GM19455 (cell line): ENCODE results near the gene DNM3.

Experiments used
- ATAC-seq: cut with Tn5 transposase; IDR thresholded peaks from one replicate; pipeline ENCODE4 v1.9.1; 2021; ENCODE audit not compliant: unreplicated experiment

Gene DNM3

DNA sequence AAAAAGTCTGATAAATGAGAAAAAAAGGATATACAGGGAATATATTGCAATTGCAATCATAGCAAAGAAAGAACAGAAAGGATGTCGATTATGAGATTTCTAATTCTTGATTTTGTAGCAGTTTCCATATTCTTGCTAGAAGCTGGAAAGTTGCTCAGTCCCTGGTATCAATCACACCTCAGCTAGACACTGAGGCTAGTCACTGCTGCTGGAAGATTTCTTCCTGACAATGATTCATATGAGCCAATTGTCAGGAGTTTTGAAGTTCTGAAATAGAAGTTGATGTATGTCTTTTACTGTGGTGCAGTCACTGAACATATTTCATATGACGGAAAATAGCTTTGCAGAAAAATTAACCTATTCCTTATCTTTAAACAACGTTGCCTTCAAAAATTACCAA is 370.8 kb downstream of the DNM3 start:
- ATAC-seq, result no peak

DNA sequence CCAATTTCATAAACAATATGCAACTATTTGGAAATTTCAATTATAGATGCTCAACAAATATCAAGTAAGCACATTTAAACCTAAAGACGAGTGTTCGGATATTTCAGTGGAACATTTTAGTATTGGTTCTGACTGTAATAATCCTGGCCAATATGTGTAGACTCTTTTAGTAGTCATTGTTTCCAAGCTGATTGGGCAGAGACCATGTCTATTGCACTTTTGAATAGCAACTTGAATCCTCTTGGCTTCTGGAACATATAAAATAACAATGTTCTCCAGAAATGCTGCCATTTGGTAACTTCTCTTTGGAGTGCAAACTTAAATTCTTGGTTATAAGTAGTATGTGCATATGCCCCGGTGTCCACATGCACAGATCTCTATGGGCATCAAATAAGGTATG is 373.7 kb downstream of the DNM3 start:
- ATAC-seq, result no peak

DNA sequence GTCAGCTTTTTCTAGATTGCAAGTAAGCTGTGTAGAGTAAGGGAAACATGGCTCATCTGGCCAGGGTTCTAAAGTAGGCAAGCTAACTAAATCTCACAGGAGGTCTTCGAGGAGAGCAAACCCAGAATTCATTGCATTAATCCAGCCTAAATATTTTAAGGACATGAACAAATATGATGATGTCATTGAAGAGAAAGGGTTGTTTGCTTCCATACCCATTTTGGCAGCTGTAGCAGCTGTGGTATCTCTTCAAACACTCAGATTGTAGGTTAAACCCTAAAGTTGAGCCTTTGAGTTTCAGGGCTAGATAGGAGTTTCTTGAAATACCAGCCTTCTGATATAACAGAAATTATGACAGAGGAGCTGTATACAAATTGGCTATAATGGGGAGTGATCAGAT is 378.7 kb downstream of the DNM3 start:
- ATAC-seq, result no peak

DNA sequence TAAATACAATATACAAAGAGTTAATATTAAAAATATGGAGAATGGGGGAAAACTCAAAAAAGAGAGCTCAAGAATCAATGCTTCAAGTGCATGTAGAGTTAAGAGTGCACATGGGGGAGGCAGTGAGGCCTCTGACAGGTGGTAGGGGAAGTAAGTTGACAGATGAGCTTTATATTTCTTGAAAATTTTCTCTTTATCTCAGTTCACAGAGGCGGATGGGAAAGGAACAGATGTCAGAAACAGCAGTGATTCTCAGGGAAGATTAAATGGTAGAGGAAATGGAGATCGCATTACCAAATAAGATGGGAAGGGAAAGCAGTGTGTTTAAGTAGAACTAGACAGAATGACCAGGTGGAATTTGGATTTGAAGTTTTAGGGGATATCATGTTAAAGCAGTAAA is 379.1 kb downstream of the DNM3 start:
- ATAC-seq, result no peak

DNA sequence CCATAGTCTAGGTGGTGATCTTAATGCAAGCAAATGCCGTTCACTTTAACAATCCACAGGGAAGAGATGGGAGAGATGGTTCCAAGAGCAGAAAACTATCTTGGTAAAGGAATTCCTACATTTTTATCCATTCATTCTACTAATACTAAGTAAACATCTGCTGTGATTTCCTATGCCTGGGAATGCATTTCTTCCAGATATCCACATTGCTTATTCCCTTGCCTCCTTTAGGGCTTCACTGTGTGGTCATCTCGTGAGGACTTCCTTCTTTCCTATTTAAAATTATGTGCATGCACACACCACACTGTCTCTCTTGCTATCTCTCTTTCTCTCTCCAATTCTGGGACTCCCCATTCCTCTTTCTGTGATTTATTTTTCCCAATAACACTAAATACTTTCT is 380.1 kb downstream of the DNM3 start:
- no peak for ATAC-seq

DNA sequence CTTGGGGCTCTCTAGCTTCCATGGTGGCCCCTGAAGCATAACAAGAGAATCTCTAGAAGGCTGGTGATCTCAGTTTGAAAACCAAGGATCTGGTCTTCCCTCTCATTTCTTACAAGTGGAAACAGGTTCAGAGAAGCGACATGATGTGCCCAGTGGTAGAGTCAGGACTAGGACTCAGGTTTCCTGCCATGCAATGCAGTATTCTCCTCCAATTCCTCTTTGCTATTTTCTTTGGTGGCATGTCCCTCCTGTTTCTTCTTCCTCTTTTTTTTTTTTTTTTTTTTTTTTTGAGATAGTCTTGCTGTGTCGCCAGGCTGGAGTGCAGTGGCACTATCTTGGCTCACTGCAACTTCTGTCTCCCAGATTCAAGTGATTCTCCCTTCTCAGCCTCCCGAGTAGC is 383.6 kb downstream of the DNM3 start:
- ATAC-seq, result no peak

DNA sequence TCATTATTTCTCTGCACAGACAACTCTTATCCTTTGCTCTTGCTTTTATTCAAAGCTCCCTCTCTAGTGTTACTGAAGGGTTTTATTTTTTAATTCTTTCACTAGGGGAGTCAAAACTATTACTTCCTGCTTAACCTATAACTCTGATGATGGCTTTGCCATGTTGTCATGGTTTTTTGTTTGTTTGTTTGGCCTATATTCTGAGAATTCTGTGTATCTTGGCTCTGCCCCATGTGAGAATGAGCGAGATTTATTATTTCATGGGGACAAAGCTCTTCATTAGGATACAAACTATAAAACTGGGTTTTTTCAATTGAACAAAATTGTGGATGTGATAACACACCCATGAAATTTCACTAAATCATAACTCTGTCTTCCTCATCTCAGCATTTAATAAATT is 388.6 kb downstream of the DNM3 start:
- ATAC-seq, result no peak

DNA sequence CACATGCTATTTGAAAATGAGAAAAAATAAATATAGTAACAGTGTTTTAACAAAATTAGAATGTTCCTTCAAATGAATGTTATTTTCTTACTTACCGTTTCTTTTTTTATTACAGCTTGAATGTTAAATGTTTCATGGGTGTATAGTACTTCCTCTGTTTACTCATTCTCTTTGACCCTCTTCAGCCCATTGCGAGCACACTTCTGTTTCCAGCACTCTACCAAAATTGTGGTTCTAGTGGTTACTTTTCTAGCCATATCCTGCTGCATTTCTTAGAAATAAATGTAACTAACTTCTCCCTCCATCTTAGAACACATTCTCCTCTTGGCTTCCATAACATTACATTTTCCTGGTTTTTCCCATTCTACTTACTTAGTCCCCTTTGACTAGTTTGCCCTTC is 389.2 kb downstream of the DNM3 start:
- no peak for ATAC-seq

DNA sequence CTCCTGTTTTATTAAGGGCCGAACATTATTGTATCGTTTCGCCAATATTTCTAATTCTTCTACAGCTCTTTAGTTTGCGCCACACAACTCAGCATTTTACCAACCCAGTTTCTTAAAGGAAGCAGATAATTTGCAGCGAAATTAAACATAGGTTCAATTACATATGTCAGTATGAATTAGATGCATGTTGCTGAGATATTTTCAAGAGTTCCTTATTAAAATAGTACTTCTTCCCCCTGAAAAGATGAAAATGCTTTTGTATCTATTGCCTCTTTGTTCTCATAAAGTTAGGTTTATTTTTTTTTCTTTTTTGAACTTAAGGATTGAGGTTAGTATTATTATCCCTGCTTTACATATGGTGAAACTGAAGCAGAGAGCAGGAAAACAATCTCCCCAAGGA is 395.7 kb downstream of the DNM3 start:
- no peak for ATAC-seq

DNA sequence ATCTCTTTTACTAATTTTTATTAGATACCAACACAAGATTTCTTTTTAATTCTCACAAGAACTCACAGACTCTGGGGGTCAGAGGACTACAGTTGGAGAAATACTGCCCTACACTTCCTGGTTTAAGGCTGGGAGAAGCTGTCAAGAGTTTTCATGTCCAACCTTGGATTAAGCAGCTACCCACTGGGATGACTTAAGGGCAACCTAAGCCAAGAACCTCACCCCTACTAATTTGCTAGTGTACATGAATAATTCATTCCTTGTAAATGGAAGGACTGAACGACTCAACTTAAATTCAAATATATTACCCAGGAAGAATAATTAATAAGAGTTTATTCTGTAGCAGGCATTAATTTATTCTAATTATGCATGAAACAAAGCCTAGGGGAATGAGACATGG is 396.9 kb downstream of the DNM3 start:
- no peak for ATAC-seq

DNA sequence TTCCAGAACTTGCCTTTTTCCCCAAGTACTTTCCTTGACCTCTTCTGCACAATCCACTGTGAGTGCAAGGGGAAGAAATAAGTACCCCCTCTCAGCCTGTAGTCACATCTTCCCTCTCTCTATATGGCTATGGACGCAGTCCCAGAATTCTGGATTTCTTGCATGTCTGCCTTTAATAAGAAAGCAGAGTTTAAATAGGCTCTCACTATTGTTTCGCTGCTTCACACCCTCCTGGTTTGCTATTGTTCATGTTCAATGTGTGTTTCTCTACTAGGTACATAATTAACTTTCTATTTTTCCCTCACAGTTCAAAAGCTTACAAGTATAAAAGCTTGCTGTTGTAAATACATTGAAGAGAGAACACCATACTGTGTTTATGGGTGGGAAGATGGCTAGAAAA is 397.7 kb downstream of the DNM3 start:
- no peak for ATAC-seq

DNA sequence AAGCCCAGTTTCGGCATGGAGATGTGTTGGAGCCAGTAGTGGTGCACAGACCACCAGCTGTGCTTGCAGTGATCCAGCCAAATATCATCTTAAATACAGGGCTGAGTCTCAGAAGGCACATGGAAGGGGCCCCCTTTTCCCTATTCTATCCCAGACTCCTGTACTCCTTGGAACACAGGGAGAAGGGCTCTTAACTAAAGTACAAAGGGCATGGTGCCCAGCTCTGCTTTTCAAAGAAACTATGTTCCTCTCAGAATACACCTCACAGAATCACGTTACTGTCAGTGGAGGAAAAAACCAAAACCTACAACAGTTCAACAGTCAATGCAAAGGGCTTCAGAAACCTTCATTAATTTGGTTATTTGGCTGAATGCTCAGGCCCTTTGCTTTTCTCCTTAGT is 398.6 kb downstream of the DNM3 start:
- ATAC-seq, result no peak

DNA sequence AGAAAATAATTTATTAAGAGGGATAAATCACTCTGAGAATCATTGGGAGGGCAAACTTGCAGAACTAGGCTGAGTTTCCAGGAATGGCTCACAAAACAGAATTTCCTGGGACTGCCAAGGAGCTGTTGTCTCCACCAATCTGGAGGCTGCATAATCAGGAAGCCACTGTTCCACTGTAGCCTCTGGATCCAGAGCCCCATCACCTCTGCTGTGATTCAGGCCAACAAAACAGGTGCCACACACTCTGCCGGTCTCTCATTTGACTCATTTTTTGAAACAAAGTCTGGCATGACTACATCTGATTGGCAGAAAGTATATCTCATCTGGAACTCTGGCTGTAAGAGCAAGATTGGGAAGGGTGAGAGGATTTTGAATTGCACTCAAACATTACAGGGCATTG is 400.2 kb downstream of the DNM3 start:
- no peak for ATAC-seq

DNA sequence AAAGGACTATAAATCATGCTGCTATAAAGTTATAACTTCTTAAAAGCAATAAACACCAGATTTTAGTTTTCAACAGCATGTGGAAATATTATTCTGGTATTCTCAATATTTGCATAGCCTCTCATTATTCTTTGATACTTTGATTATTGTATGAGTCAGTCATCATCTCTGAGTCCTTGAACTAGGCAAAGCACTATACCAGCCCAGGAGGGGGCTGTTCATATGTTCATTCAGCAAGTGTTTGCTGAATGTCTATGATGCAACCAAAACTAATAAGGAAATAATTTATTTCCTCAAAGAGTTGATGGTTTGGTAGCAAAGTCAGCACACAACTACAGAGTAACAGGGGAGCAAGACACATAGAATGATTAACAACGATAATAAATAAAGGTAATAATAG is 403.6 kb downstream of the DNM3 start:
- no peak for ATAC-seq

DNA sequence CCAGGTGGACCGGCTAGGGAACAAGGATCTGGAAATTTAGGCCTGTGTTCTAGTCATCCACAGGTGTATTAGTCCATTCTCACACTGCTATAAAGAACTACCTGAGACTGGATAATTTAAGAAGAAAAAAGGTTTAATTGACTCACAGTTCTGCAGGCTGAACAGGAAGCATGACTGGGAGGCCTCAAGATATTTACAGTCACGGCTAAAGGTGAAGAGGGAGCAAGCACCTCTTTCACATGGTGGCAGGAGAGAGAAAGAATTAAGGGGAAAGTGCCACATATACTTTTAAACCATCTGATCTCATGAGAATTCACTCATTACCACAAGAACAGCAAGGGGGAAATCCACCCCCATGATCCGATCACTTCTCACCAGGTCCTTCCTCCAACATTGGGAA is 404.5 kb downstream of the DNM3 start:
- ATAC-seq, result no peak

DNA sequence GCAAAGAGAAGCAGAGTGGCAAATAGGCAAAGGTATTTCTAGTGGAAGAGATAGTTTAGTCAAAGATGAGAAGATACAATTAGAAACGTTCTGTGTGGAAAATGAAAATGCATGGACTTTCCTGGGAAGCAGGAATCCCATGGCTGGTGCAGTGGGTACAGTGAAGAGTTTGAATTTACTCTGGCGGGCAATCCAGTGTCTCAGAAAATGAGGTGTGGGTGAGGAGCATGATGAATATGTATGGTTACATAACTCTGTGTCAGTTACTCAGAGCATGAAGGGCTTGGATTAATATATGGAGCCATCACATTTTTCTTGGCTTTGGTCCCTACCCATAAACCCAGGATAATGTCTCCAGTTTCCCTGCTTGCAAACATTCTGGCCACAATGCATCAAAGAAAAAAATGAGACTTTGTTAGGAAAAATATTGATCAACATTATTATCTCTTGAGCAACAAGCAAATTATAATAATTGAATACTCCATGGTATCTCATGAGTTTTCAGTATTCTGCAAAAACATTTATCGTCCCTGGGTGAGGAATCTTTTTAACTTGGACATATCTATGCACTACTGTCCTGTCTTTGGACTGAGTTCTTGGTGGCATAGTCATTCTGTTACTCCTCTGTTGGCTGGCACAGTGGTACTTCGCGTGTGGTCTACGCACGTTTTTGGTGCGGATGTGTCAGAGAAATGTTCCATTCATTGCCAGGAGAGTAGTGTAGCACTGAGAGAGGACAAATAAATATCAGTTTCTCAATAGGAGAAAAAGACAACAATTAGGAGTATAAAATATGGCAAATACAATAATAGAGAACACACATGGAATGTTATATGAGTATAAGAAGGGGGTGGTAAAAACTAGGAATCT is 405.5 kb downstream of the DNM3 start:
- ATAC-seq, result no peak

DNA sequence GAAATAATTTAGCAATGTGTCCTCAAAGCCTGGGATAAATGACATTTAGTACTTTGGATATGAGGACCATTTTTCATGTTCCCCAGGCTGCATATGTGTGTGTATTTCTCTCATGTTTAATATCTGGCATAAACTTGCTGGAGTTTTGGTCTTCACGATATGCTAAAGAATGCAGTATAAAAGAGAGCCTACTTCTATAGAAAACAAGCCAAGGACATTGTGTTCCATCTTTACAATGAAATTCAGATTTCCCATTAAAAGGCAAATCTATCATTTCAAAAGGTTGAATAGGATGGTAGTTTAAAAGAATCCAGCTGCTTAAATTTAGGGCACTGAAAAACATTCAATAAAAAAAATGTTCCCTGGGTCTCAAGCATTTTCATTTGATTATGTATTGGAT is 410.2 kb downstream of the DNM3 start:
- ATAC-seq, result no peak

DNA sequence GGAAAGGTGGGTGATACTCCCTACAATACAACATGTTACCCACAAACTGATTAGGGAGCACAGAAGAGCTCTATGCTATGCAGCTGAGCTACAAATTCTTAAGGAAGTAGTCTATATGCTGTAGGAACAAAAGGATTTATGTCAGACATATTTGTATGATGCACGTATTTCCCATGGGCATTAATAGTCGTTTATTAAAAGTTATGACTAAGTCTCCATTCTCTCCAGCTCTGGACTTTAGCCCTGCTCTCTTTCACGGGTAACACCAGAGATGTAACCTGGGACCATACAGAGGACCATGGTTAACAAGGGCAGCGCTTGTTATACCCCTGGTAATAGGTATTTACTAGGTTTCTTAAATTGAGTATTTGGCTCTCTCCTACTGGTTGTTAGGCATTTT is 411.0 kb downstream of the DNM3 start:
- ATAC-seq, result no peak

DNA sequence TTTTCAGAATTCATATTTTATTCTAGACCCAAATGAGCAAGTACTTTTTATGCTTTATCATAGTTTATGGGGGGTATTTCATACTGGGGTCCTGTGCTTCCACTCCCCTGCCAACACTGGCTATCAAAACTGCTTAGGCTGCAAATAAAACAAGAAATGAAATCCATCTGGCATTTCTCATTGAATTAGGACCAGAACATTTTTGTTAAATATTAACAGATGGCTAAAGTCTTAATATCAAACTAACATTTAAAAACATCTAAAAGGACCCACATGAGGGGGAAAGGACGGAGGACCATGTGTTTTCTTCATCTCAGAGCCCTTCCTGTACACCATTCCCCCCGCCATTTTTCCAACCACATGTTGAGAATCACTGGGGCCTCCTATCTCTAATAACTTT is 411.7 kb downstream of the DNM3 start:
- ATAC-seq, result no peak

DNA sequence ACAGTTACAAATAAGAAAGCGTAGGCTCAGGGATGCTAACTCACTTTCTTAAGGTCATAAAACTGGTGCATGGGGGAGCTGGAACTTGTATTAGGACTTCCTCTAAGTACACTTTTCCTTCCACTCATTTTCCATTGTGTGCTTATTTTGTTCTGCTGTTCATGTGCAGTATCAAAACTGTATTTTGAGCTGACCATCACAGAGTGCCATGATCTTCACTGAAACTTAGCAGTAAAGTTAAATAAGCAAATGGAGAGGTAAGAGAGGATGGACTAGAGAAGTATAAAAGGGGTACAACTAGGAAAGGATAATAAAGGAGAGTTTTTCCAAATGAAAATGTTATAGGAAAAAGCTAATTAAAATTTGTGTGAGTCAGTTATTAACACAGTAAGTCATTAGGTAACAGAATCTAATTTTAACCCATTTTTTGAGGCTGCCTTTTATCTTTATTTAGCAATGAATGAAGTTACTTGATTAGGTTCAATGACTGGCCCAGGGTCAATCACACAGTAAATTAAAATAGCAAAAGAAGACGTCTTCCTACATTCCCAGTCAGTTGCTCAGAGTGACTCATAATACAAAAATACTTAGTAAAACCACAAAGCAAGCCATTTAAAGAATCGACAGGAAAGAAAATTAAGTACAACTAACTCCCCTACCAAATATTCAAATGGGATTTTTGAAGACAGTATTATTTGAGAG is 413.4 kb downstream of the DNM3 start:
- no peak for ATAC-seq

DNA sequence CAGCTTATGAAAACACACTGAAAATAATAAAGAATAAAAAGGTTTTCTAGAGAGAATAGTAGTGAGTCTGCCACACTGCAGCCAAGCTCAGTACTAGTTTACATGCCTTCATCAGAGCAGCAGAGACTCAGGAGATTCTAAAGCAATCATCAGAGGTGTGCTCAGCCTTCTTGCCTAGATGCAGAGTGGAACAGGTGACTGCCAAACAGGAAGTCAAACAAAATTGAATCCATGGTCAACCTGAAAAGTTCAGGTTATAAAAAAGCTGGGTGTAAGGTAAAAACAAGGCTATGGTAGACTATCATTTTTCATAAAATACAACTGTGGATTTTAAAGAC is 413.9 kb downstream of the DNM3 start:
- ATAC-seq, result no peak

DNA sequence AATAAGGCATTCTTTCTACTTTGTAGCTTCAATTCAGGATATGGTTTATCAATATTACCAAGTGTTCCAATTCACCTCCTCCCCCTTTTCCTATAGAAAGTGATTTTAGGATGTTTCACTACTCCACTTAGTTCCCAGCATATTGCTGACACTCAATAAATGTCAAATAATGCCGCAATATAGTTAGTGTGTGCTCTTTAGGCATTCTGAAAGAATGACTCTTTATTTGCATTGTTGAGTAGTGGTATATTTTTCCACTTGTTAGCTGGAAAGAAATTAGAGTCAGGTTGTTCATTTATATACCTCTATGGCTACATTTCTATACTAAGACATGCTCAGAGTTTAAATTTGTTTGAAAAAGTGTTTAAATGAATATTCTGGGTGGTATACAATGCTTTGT is 424.6 kb downstream of the DNM3 start:
- no peak for ATAC-seq
